H1 (cell line): ENCODE measurements around the gene TLE5.

Experiments
- CTCF ChIP-seq, 3 experiments: IDR thresholded peaks; 1 replicate in 2 of 3; 2 replicates in 1 of 3; pipeline versions ENCODE4 v1.5.1 to v1.6.1; 2011; ENCODE audit warnings: low read length in 3 of 3, mild to moderate bottlenecking in 3 of 3, inconsistent platforms in 2 of 3, low read depth in 1 of 3, moderate library complexity in 1 of 3; ENCODE audit not compliant: insufficient read depth in 1 of 3; ENCODE audit errors: control extremely low read depth in 1 of 3
- POLR2A ChIP-seq, 2 experiments: IDR thresholded peaks; 1 replicate in 1 of 2; 2 replicates in 1 of 2; pipeline ENCODE4 v1.6.1; 2011; ENCODE audit warnings: low read depth in 2 of 2, low read length in 2 of 2, mild to moderate bottlenecking in 2 of 2; ENCODE audit errors: control extremely low read depth in 1 of 2

DNA sequence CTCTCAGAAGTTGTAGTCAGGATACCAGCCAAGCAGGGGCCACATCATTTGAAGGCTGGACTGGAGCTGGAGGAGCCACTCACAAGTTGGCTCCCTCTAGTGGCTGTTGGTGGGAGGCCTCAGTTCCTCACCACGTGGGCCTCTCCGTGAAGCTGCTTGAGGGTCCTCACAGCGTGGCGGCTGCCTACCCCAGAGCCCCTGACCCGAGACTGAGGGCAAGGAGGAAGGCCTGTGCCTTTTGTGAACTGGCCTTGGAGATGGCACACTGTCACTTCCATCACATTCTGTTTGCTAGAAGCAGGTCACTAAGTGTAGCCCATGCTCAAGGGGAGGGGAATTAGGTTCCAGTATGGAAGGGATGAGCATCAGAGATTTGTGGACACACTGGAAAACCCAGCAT is 46.5 kb upstream of the TLE5 start:
- TF ChIP-seq POLR2A (IDR thresholded peaks at IDR 0.05; ENCODE audit: control extremely low read depth in 1 of 2, low read depth in 2 of 2, low read length in 2 of 2) (no peak), CTCF (IDR thresholded peaks at IDR 0.05; ENCODE audit: control extremely low read depth in 1 of 3, insufficient read depth in 1 of 3, low read depth in 1 of 3, low read length in 3 of 3) (peak; percentile 74 to 97 (median 92))
